Heart left ventricle (tissue), 16 donors: ENCODE results near the gene ISG15. TPM values are rescaled to one million over a fixed set of nuclear protein-coding genes. Genes with fewer than 3 reads are reported as not detected.

Experiments
- ATAC-seq, 4 donors: fragments of 200-7000 bp; cut with Tn5 transposase; one replicate each; pipeline ENCODE4 v1.9.1; 2020 to 2022; ENCODE audit warnings: moderate library complexity in 4 of 4, mild to moderate bottlenecking in 3 of 4, moderate number of reproducible peaks in 1 of 4
- DNase-seq, 5 donors: peaks; one replicate each; pipeline ENCODE4 v3.0.0-alpha.2; 2020
- H3K27ac ChIP-seq, 12 donors: fragments of 200-600 bp; sonication (generic) in 4 of 12; one replicate each; pipeline versions ENCODE4 v1.5.0 to v1.8.0; 2016 to 2022; ENCODE audit warnings: mild to moderate bottlenecking in 2 of 12
- H3K27me3 ChIP-seq, 9 donors: fragments of 200-600 bp; sonication (generic) in 2 of 9; one replicate each; pipeline versions ENCODE4 v1.5.1 to v1.8.0; 2016 to 2022; ENCODE audit warnings: mild to moderate bottlenecking in 3 of 9
- H3K36me3 ChIP-seq, 9 donors: fragments of 200-600 bp; sonication (generic) in 2 of 9; one replicate each; pipeline versions ENCODE4 v1.5.0 to v1.8.0; 2018 to 2022; ENCODE audit warnings: mild to moderate bottlenecking in 2 of 9
- H3K4me1 ChIP-seq, 12 donors: fragments of 200-600 bp; sonication (generic) in 4 of 12; one replicate each; pipeline versions ENCODE4 v1.5.0 to v1.8.0; 2016 to 2022; ENCODE audit warnings: mild to moderate bottlenecking in 3 of 12
- H3K4me3 ChIP-seq, 12 donors: fragments of 200-600 bp; sonication (generic) in 4 of 12; one replicate each; pipeline versions ENCODE4 v1.5.0 to v1.8.0; 2017 to 2022; ENCODE audit warnings: mild to moderate bottlenecking in 9 of 12, moderate library complexity in 4 of 12
- H3K9me3 ChIP-seq, 12 donors: fragments of 200-600 bp; sonication (generic) in 4 of 12; one replicate each; pipeline versions ENCODE4 v1.5.0 to v1.8.0; 2016 to 2022; ENCODE audit warnings: mild to moderate bottlenecking in 1 of 12
- CTCF ChIP-seq, 12 donors: fragments of 200-600 bp; sonication (generic) in 4 of 12; IDR thresholded peaks; one replicate each; pipeline versions ENCODE4 v1.5.0 to v1.8.0; 2018 to 2022; ENCODE audit warnings: antibody characterized with exemption in 12 of 12, mild to moderate bottlenecking in 5 of 12
- POLR2A ChIP-seq, 2 donors: fragments of 450-650 bp; IDR thresholded peaks; one replicate each; pipeline ENCODE4 v1.6.1; 2017; ENCODE audit warnings: antibody characterized with exemption in 2 of 2, mild to moderate bottlenecking in 2 of 2, moderate library complexity in 2 of 2
- WGBS, 4 donors: extraction: QIAGEN DNeasy Blood & Tissue Kit in 2 of 4; methylation state at CpG; one replicate each; pipeline versions ENCODE4 v1.1.5 to v1.1.7; 2013 to 2018; 5-methylcytosine and 5-hydroxymethylcytosine counted together
- intact Hi-C, 10 donors: fragments of 100-400 bp; cut with DNase I; formaldehyde crosslinking; loops; one replicate each; pipeline versions ENCODE4 v1.11.1 to v1.14.2; 2022
- polyA plus RNA-seq, 2 donors: library from polyadenylated mRNA; stranded (reverse); fragments of 200-250 nt; gene quantifications; one replicate each; pipeline ENCODE4 v1.2.3, GENCODE V29; 2013
- total RNA-seq, 9 donors: library from RNA; depleted of rRNA in 2 of 9; stranded (reverse); fragments of >200 nt in 2 of 9; fragmentation: NEBNext Ultra II Directional in 3 of 9; extraction: Animal tissue kit (Norgen Biotek cat#: 25700) in 3 of 9; gene quantifications; one replicate each; pipeline versions ENCODE4 v1.1.0 to v1.2.4, GENCODE V29; 2016 to 2023
- donor health status: ischemic (EF 13 %, LVEDD 7.1; RV severe dilation, severe dysfunction).
- donor health status: healthy with polysubstance abuse.
- donor health status: DM: no; HTN: yes; CAD: no.
- donor health status: DM: no; HTN: no; CAD: no.
- donor health status: ischemic (EF 25% LVEDD 6.9; RV normal size, moderate dysfunction).
- donor health status: ischemic (EF 25% LVEDD 5.7; RV mildly dilated, moderate dysfunction).
- donor health status: healthy.
- donor health status: DM: yes; HTN: yes; CAD: no.
- donor health status: ischemic (EF 35%, LVEDD 5.7; RV mildly dilated, moderate dysfunction).
- donor health status: nonischemic (EF 11% LVEDD 7.7; RV severe dilation, severe dysfunction).
- donor health status: DM: yes; HTN: yes; CAD: no.
- donor health status: PGD.
- donor health status: ischemic (EF 29% LVEDD 5.4; RV normal size, mild dysfunction).
- donor health status: nonischemic (EF 23%, LVEDD 6.1; RV moderate dilation, normal function).

The ISG15 gene
- total and polyA plus RNA-seq, 11 donors, result 17.0 to 189 (median 34.4) TPM

GRCh38 chr1:1040004-1040991 is 27.0 kb downstream of the ISG15 start:
- Histone ChIP-seq H3K9me3 (no peaks in the 10 kb centered on the region), H3K4me1 (peaks cover 4 to 22% (median 12%) of the 10 kb centered on the region in 12 donors), H3K36me3 (peaks cover 0 to 16% (median 0%) of the 10 kb centered on the region in 9 donors), H3K27me3 (peaks cover 0 to 38% (median 0%) of the 10 kb centered on the region in 9 donors), H3K27ac (no peak overlapping the region), H3K4me3 (peak overlapping the region; percentile 3 to 58 (median 49))
- ATAC-seq (peak in 3 of 4 donors; percentile 70 to 86 (median 79)), DNase-seq (peak; percentile 61 to 86 (median 69))
- intact Hi-C loops, result no loop called here
- WGBS, 4 donors, result 5 to 27% (median 16%) methylated on average over 23 to 99 of the region's 99 CpGs
- TF ChIP-seq POLR2A (IDR thresholded peaks at IDR 0.05), result no peak
- peak in 2 of 12 donors; percentile 17 to 26 for TF ChIP-seq CTCF (IDR thresholded peaks at IDR 0.05)

GRCh38 chr1:1041092-1041523 is 27.8 kb downstream of the ISG15 start:
- no peak for TF ChIP-seq POLR2A (IDR thresholded peaks at IDR 0.05)
- TF ChIP-seq CTCF (IDR thresholded peaks at IDR 0.05), result no peak
- Histone ChIP-seq H3K27ac (peak overlapping the region in 1 of 12 donors; percentile 30), H3K4me1 (peaks cover 4 to 22% (median 12%) of the 10 kb centered on the region in 12 donors), H3K4me3 (peak overlapping the region in 2 of 12 donors; percentile 8 to 46), H3K9me3 (no peaks in the 10 kb centered on the region), H3K36me3 (peaks cover 0 to 24% (median 0%) of the 10 kb centered on the region in 9 donors), H3K27me3 (peaks cover 0 to 31% (median 0%) of the 10 kb centered on the region in 9 donors)
- WGBS, 4 donors, result 59 to 82% (median 66%) methylated on average over 20 to 57 of the region's 60 CpGs
- intact Hi-C loops, result no loop called here
- no peak for DNase-seq
- ATAC-seq, result peak in 1 of 4 donors; percentile 3

GRCh38 chr1:1041873-1042272 is 28.6 kb downstream of the ISG15 start:
- H3K4me1 ChIP-seq, result peaks cover 4 to 22% (median 12%) of the 10 kb centered on the region in 12 donors
- peaks cover 0 to 29% (median 0%) of the 10 kb centered on the region in 9 donors for H3K27me3 ChIP-seq
- intact Hi-C loops, result no loop called here
- no peaks in the 10 kb centered on the region for H3K9me3 ChIP-seq
- DNase-seq (no peak), ATAC-seq (no peak)
- peaks cover 0 to 32% (median 0%) of the 10 kb centered on the region in 9 donors for H3K36me3 ChIP-seq
- 93 to 97% (median 96%) methylated on average over 17 to 25 of the region's 25 CpGs for WGBS, 4 donors
- H3K4me3 ChIP-seq, result no peak overlapping the region
- no peak overlapping the region for H3K27ac ChIP-seq
- TF ChIP-seq CTCF (IDR thresholded peaks at IDR 0.05) (no peak), POLR2A (IDR thresholded peaks at IDR 0.05) (no peak)

GRCh38 chr1:1042835-1043234 is 29.5 kb downstream of the ISG15 start:
- peaks cover 0 to 41% (median 5%) of the 10 kb centered on the region in 9 donors for H3K36me3 ChIP-seq
- intact Hi-C loops, result no loop called here
- H3K27ac ChIP-seq, result no peak overlapping the region
- TF ChIP-seq POLR2A (IDR thresholded peaks at IDR 0.05) (no peak), CTCF (IDR thresholded peaks at IDR 0.05) (no peak)
- no peak overlapping the region for H3K4me3 ChIP-seq
- 80 to 93% (median 89%) methylated on average over 8 to 10 of the region's 10 CpGs for WGBS, 4 donors
- peaks cover 0 to 25% (median 0%) of the 10 kb centered on the region in 9 donors for H3K27me3 ChIP-seq
- no peaks in the 10 kb centered on the region for H3K9me3 ChIP-seq
- no peak for ATAC-seq
- no peak for DNase-seq
- peaks cover 4 to 22% (median 12%) of the 10 kb centered on the region in 12 donors for H3K4me1 ChIP-seq
